Osteocyte (in vitro differentiated cells): ENCODE results near the gene PRKD1. TPM values are rescaled to one million over a fixed set of nuclear protein-coding genes. Genes with fewer than 3 reads are reported as not detected.

Experiments used
- DNase-seq: peaks from one replicate; pipeline ENCODE4 v3.0.0; 2021; ENCODE audit warnings: mixed read lengths; ENCODE audit not compliant: unreplicated experiment; ENCODE audit errors: extremely low spot score
- H3K27ac Mint-ChIP-seq: one replicate; pipeline ENCODE4 v1.8.0; 2021; ENCODE audit warnings: mild to moderate bottlenecking, mixed read lengths; ENCODE audit not compliant: unreplicated experiment
- H3K27me3 Mint-ChIP-seq: one replicate; pipeline ENCODE4 v1.8.0; 2021; ENCODE audit warnings: mixed read lengths; ENCODE audit not compliant: unreplicated experiment
- H3K36me3 Mint-ChIP-seq: one replicate; pipeline ENCODE4 v1.8.0; 2021; ENCODE audit warnings: mixed read lengths; ENCODE audit not compliant: unreplicated experiment
- H3K4me1 Mint-ChIP-seq: one replicate; pipeline ENCODE4 v1.8.0; 2021; ENCODE audit warnings: mixed read lengths; ENCODE audit not compliant: unreplicated experiment
- H3K4me3 Mint-ChIP-seq: one replicate; pipeline ENCODE4 v1.8.0; 2021; ENCODE audit warnings: mild to moderate bottlenecking, moderate library complexity, mixed read lengths; ENCODE audit not compliant: unreplicated experiment
- H3K9me3 Mint-ChIP-seq: one replicate; pipeline ENCODE4 v1.8.0; 2021; ENCODE audit warnings: mixed read lengths; ENCODE audit not compliant: unreplicated experiment
- CTCF ChIP-seq: fragments of 200-600 bp; sonication (generic); IDR thresholded peaks from 2 replicates; pipeline ENCODE4 v1.5.0; 2021; ENCODE audit warnings: antibody characterized with exemption, mild to moderate bottlenecking, moderate library complexity
- total RNA-seq: library from RNA; stranded (reverse); gene quantifications from 2 replicates; pipeline ENCODE4 v1.2.1, GENCODE V29; 2021

The PRKD1 gene
- total RNA-seq, 1 donor from 2014 or later, result 6.6 TPM

DNA sequence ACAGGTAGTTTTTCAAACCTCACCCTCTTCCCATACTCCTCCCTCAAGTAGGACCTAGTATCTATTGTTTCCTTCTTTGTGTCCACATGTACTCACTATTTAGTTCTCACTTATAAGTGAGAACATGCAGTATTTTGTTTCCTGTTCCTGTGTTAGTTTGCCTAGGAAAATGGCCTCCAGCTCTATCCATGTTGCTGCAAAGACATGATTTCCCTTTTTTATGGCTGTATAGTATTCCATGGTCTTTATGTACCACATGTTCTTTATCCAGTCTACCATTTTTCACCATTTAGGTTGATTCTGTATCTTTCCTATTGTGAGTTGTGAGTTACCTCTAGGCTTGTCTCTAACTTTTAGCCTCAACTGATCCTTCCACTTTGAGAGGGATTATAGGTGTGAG lies 310.7 kb downstream of the PRKD1 start:
- TF ChIP-seq CTCF, result no peak
- Mint-ChIP-seq H3K9me3 (peaks cover 9% of the 10 kb centered on the region), H3K27me3 (no peaks in the 10 kb centered on the region), H3K4me1 (no peaks in the 10 kb centered on the region), H3K4me3 (no peak overlapping the region), H3K27ac (no peak overlapping the region), H3K36me3 (no peaks in the 10 kb centered on the region)
- DNase-seq, result no peak

DNA sequence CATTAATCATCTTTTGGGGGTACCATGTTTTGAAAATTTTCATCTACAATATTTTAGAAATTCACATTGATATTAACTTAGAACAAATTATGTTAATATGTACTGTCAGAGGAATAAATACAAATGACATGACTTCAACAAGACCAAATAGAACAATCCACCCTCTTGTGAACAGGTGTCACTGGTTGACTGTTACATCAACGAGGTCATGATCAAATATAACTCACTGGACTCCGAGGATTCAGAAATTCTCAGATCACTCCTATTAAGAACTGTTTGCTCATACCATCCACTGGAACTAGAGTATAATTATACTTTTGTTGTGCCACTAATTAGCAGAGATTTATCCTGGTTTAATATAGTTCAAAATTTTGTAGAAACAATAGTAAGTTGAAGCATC lies 318.8 kb downstream of the PRKD1 start:
- no peak overlapping the region for H3K4me3 Mint-ChIP-seq
- no peak overlapping the region for H3K27ac Mint-ChIP-seq
- no peaks in the 10 kb centered on the region for H3K36me3 Mint-ChIP-seq
- DNase-seq, result no peak
- no peaks in the 10 kb centered on the region for H3K4me1 Mint-ChIP-seq
- H3K27me3 Mint-ChIP-seq, result no peaks in the 10 kb centered on the region
- H3K9me3 Mint-ChIP-seq, result no peaks in the 10 kb centered on the region
- TF ChIP-seq CTCF, result no peak

- Mint-ChIP-seq H3K4me3 (no peak overlapping the region), H3K27ac (no peak overlapping the region), H3K36me3 (no peaks in the 10 kb centered on the region), H3K4me1 (no peaks in the 10 kb centered on the region), H3K27me3 (no peaks in the 10 kb centered on the region), H3K9me3 (no peaks in the 10 kb centered on the region)
- DNase-seq, result no peak
- no peak for TF ChIP-seq CTCF
Measured at GRCh38 chr14:29607169-29607568, 320.5 kb downstream of the PRKD1 start.

DNA sequence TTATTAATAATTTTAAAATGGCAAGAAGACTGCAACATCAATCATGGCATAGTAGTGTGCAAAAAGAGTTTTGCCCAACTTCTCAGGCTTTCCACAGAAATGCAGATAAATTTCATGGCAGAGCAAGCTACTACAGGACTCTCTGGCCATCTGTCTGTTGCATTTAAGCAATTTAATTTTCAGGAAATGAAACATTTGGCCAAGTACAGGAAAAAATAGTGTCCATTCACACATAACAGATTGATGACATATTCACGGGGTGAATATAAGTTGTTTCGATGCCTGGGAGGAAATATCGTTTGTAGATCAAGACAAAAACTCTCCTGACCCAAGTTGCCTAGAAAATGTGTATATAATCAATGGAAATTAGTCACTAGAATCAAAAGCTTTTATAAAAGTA lies 324.0 kb downstream of the PRKD1 start:
- Mint-ChIP-seq H3K4me1 (no peaks in the 10 kb centered on the region), H3K27ac (no peak overlapping the region), H3K36me3 (no peaks in the 10 kb centered on the region), H3K27me3 (no peaks in the 10 kb centered on the region), H3K4me3 (no peak overlapping the region), H3K9me3 (no peaks in the 10 kb centered on the region)
- DNase-seq, result no peak
- TF ChIP-seq CTCF, result no peak

DNA sequence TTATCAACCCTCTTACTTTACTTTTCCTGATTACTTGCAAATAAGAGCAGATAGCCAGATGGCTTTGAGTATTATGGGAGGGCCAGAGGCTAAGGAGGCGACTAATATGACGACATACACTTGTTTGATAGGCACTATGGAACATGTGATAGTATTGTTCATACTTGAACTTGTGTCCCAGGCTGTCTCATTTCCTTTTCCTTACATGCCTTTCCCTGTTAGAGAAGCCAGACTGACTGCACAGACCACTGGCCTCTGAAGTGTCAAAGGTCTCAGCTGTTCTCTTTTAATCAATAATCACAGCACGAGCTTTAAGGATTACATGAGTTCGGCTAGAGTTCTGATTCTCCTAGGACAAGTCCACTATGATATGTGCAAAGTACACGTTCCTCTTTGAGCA lies 326.0 kb downstream of the PRKD1 start:
- Mint-ChIP-seq H3K27me3 (no peaks in the 10 kb centered on the region), H3K9me3 (no peaks in the 10 kb centered on the region), H3K4me1 (no peaks in the 10 kb centered on the region), H3K36me3 (no peaks in the 10 kb centered on the region), H3K27ac (no peak overlapping the region), H3K4me3 (no peak overlapping the region)
- no peak for DNase-seq
- TF ChIP-seq CTCF, result no peak
